ENCODE results near the gene HTRA3. TPM values are rescaled to one million over a fixed set of nuclear protein-coding genes. Genes with fewer than 3 reads are reported as not detected.

The HTRA3 gene
- total RNA-seq = not detected in 2 replicates

- H3K9me3 Mint-ChIP-seq = no peaks in the 10 kb centered on the region
- no peak within 1 kb of the TSS for H3K4me3 Mint-ChIP-seq
- H3K4me1 Mint-ChIP-seq (ENCODE audit: low read depth) = no peaks in the 10 kb centered on the region
- H3K27me3 Mint-ChIP-seq (ENCODE audit: insufficient read depth) = peaks cover 15% of the 10 kb centered on the region
- no peaks in the 10 kb centered on the region for H3K36me3 Mint-ChIP-seq (ENCODE audit: low read depth)
- no peak for DNase-seq (ENCODE audit: low spot score)
- H3K27ac Mint-ChIP-seq = no peak within 1 kb of the TSS
- intact Hi-C loops (cut with micrococcal nuclease) = no loop called here
Observed at GRCh38 chr4:8269535-8270417, at the start of gene HTRA3. Gene HTRA3, plus strand, starts transcription at chr4:8269754. Its CDS starts 215 bp downstream, at chr4:8269969.

GRCh38 chr4:8220661-8221450 is 48.7 kb upstream of the HTRA3 start:
- peaks cover 44% of the 10 kb centered on the region for H3K36me3 Mint-ChIP-seq (ENCODE audit: low read depth)
- H3K9me3 Mint-ChIP-seq = no peaks in the 10 kb centered on the region
- peak overlapping the region; percentile 1 for H3K27ac Mint-ChIP-seq
- peaks cover 23% of the 10 kb centered on the region for H3K4me1 Mint-ChIP-seq (ENCODE audit: low read depth)
- no peaks in the 10 kb centered on the region for H3K27me3 Mint-ChIP-seq (ENCODE audit: insufficient read depth)
- intact Hi-C loops (cut with micrococcal nuclease) = no loop called here
- DNase-seq (ENCODE audit: low spot score) = no peak
- no peak overlapping the region for H3K4me3 Mint-ChIP-seq

- peaks cover 23% of the 10 kb centered on the region for H3K4me1 Mint-ChIP-seq (ENCODE audit: low read depth)
- H3K36me3 Mint-ChIP-seq (ENCODE audit: low read depth) = peaks cover 44% of the 10 kb centered on the region
- H3K4me3 Mint-ChIP-seq = no peak overlapping the region
- no peaks in the 10 kb centered on the region for H3K9me3 Mint-ChIP-seq
- no peaks in the 10 kb centered on the region for H3K27me3 Mint-ChIP-seq (ENCODE audit: insufficient read depth)
- H3K27ac Mint-ChIP-seq = peak overlapping the region; percentile 1
- intact Hi-C loops (cut with micrococcal nuclease) = no loop called here
- no peak for DNase-seq (ENCODE audit: low spot score)
Observed at GRCh38 chr4:8221476-8221875, 48.1 kb upstream of the HTRA3 start.

- H3K4me1 Mint-ChIP-seq (ENCODE audit: low read depth) = peaks cover 23% of the 10 kb centered on the region
- no peak overlapping the region for H3K27ac Mint-ChIP-seq
- no peak overlapping the region for H3K4me3 Mint-ChIP-seq
- H3K9me3 Mint-ChIP-seq = no peaks in the 10 kb centered on the region
- H3K27me3 Mint-ChIP-seq (ENCODE audit: insufficient read depth) = no peaks in the 10 kb centered on the region
- peaks cover 44% of the 10 kb centered on the region for H3K36me3 Mint-ChIP-seq (ENCODE audit: low read depth)
- intact Hi-C loops (cut with micrococcal nuclease) = no loop called here
- DNase-seq (ENCODE audit: low spot score) = no peak
Observed at GRCh38 chr4:8221985-8222384, 47.6 kb upstream of the HTRA3 start.

- no peak overlapping the region for H3K4me3 Mint-ChIP-seq
- H3K9me3 Mint-ChIP-seq = no peaks in the 10 kb centered on the region
- intact Hi-C loops (cut with micrococcal nuclease) = no loop called here
- H3K27me3 Mint-ChIP-seq (ENCODE audit: insufficient read depth) = no peaks in the 10 kb centered on the region
- peaks cover 23% of the 10 kb centered on the region for H3K4me1 Mint-ChIP-seq (ENCODE audit: low read depth)
- H3K36me3 Mint-ChIP-seq (ENCODE audit: low read depth) = peaks cover 42% of the 10 kb centered on the region
- no peak for DNase-seq (ENCODE audit: low spot score)
- no peak overlapping the region for H3K27ac Mint-ChIP-seq
Observed at GRCh38 chr4:8222609-8223388, 46.8 kb upstream of the HTRA3 start.

- no peaks in the 10 kb centered on the region for H3K27me3 Mint-ChIP-seq (ENCODE audit: insufficient read depth)
- H3K9me3 Mint-ChIP-seq = no peaks in the 10 kb centered on the region
- DNase-seq (ENCODE audit: low spot score) = no peak
- no peak overlapping the region for H3K27ac Mint-ChIP-seq
- no peak overlapping the region for H3K4me3 Mint-ChIP-seq
- H3K36me3 Mint-ChIP-seq (ENCODE audit: low read depth) = peaks cover 42% of the 10 kb centered on the region
- intact Hi-C loops (cut with micrococcal nuclease) = no loop called here
- peaks cover 33% of the 10 kb centered on the region for H3K4me1 Mint-ChIP-seq (ENCODE audit: low read depth)
Observed at GRCh38 chr4:8224267-8224974, 45.1 kb upstream of the HTRA3 start.

GRCh38 chr4:8224975-8225625 is 44.5 kb upstream of the HTRA3 start:
- no peak overlapping the region for H3K27ac Mint-ChIP-seq
- no peak overlapping the region for H3K4me3 Mint-ChIP-seq
- H3K9me3 Mint-ChIP-seq = no peaks in the 10 kb centered on the region
- intact Hi-C loops (cut with micrococcal nuclease) = no loop called here
- H3K27me3 Mint-ChIP-seq (ENCODE audit: insufficient read depth) = no peaks in the 10 kb centered on the region
- H3K36me3 Mint-ChIP-seq (ENCODE audit: low read depth) = peaks cover 36% of the 10 kb centered on the region
- H3K4me1 Mint-ChIP-seq (ENCODE audit: low read depth) = peaks cover 33% of the 10 kb centered on the region
- no peak for DNase-seq (ENCODE audit: low spot score)

GRCh38 chr4:8225706-8226443 is 43.7 kb upstream of the HTRA3 start:
- intact Hi-C loops (cut with micrococcal nuclease) = no loop called here
- Mint-ChIP-seq H3K27me3 (ENCODE audit: insufficient read depth) (no peaks in the 10 kb centered on the region), H3K9me3 (no peaks in the 10 kb centered on the region), H3K27ac (no peak overlapping the region), H3K4me1 (ENCODE audit: low read depth) (peaks cover 27% of the 10 kb centered on the region), H3K36me3 (ENCODE audit: low read depth) (peaks cover 30% of the 10 kb centered on the region), H3K4me3 (no peak overlapping the region)
- no peak for DNase-seq (ENCODE audit: low spot score)

- H3K27ac Mint-ChIP-seq = no peak overlapping the region
- H3K36me3 Mint-ChIP-seq (ENCODE audit: low read depth) = peaks cover 24% of the 10 kb centered on the region
- H3K27me3 Mint-ChIP-seq (ENCODE audit: insufficient read depth) = no peaks in the 10 kb centered on the region
- no peak overlapping the region for H3K4me3 Mint-ChIP-seq
- no peak for DNase-seq (ENCODE audit: low spot score)
- peaks cover 14% of the 10 kb centered on the region for H3K4me1 Mint-ChIP-seq (ENCODE audit: low read depth)
- H3K9me3 Mint-ChIP-seq = no peaks in the 10 kb centered on the region
- intact Hi-C loops (cut with micrococcal nuclease) = no loop called here
Observed at GRCh38 chr4:8227201-8227770, 42.3 kb upstream of the HTRA3 start.

GRCh38 chr4:8227771-8228318 is 41.7 kb upstream of the HTRA3 start:
- intact Hi-C loops (cut with micrococcal nuclease) = loop anchor here (1.0 to 2.0 kb wide), 3 partner anchors 28 to 212 kb away; partner anchors contain the start of genes ACOX3 and TRMT44
- peaks cover 14% of the 10 kb centered on the region for H3K4me1 Mint-ChIP-seq (ENCODE audit: low read depth)
- no peak overlapping the region for H3K4me3 Mint-ChIP-seq
- no peaks in the 10 kb centered on the region for H3K9me3 Mint-ChIP-seq
- peak overlapping the region; percentile 7 for H3K27ac Mint-ChIP-seq
- H3K36me3 Mint-ChIP-seq (ENCODE audit: low read depth) = peaks cover 24% of the 10 kb centered on the region
- H3K27me3 Mint-ChIP-seq (ENCODE audit: insufficient read depth) = no peaks in the 10 kb centered on the region
- DNase-seq (ENCODE audit: low spot score) = no peak
